Adrenal gland (tissue), 5 donors: ENCODE results near the gene GATAD2A.

ENCODE experiments used
- CTCF ChIP-seq, 6 experiments: fragments of 450-650 bp in 4 of 6; fragments of 200-600 bp in 2 of 6; sonication (generic) in 1 of 6; IDR thresholded peaks; 1 replicate in 5 of 6; 2 replicates in 1 of 6; pipeline versions ENCODE4 v1.5.1 to v1.8.0; 2016 to 2021; ENCODE audit warnings: antibody characterized with exemption in 6 of 6, mild to moderate bottlenecking in 2 of 6, moderate library complexity in 1 of 6
- POLR2A ChIP-seq, 2 donors: fragments of 450-650 bp; IDR thresholded peaks; one replicate each; pipeline ENCODE4 v1.6.1; 2017; ENCODE audit warnings: antibody characterized with exemption in 2 of 2, mild to moderate bottlenecking in 2 of 2, moderate library complexity in 1 of 2
- donor health status: DM: no; HTN: no; CAD: no.

- no peak for TF ChIP-seq POLR2A (IDR thresholded peaks at IDR 0.05)
- no peak for TF ChIP-seq CTCF (IDR thresholded peaks at IDR 0.05)
Measured at GRCh38 chr19:19457671-19458070, 52.2 kb downstream of the GATAD2A start.
